HCT116 (cell line): Measurements from ENCODE around the gene SLC22A23. TPM values are rescaled to one million over a fixed set of nuclear protein-coding genes. Genes with fewer than 3 reads are reported as not detected.

Experiments
- ATAC-seq: fragments of 200-7000 bp; cut with Tn5 transposase; 2 replicates; pipeline ENCODE4 v1.9.1; 2020; ENCODE audit warnings: mild to moderate bottlenecking, moderate library complexity
- BruUV-seq: library from RNA; stranded (reverse); fragments of 400-500 nt; replicated peaks from 2 replicates; lab custom pipeline; 2021; lab: Mats Ljungman, UMichigan
- CTCF ChIA-PET: fragments of 300-600 bp; sonication (Branson Sonifier 250); formaldehyde crosslinking; loops from one replicate; lab custom pipeline; 2021; ENCODE audit warnings: antibody characterized with exemption; lab: Charles Lee
- POLR2A ChIA-PET: fragments of 300-600, 350-600 bp; sonication (Branson Sonifier 250); formaldehyde crosslinking; loops from one replicate; lab custom pipeline; 2021; ENCODE audit warnings: antibody characterized with exemption; lab: Charles Lee
- RAD21 ChIA-PET, 2 experiments: fragments of 300-600 bp; sonication (Branson Sonifier 250); formaldehyde crosslinking; loops; one replicate each; lab custom pipeline; 2023; ENCODE audit warnings: low total read pairs in 2 of 2; ENCODE audit not compliant: uncharacterized antibody in 2 of 2, unreplicated experiment in 2 of 2, low non-redundant PET in 1 of 2; lab: Charles Lee
- DNase-seq: peaks from one replicate; pipeline ENCODE4 v3.0.0-alpha.2; 2010; ENCODE audit warnings: low read depth, low spot score
- H2AFZ ChIP-seq: fragments of 200-600 bp; shearing (Covaris generic), sonication (generic); 2 replicates; pipeline ENCODE4 v1.6.1; 2017; ENCODE audit warnings: low read depth, mixed run types, mixed read lengths, antibody characterized with exemption, low read length; ENCODE audit not compliant: poor library complexity, severe bottlenecking
- H3K27ac ChIP-seq: 2 replicates; pipeline ENCODE4 v1.5.1; 2012; ENCODE audit warnings: low read depth, low read length
- H3K27me3 ChIP-seq: fragments of 200-600 bp; sonication (generic); 2 replicates; pipeline ENCODE4 v1.6.1; 2016; ENCODE audit warnings: mixed run types, low read length, mixed read lengths; ENCODE audit not compliant: insufficient read depth
- H3K36me3 ChIP-seq, 2 experiments: fragments of 200-500 bp in 1 of 2; fragments of 200-600 bp in 1 of 2; sonication (Bioruptor generic) in 1 of 2; sonication (generic) in 1 of 2; 2 replicates each; pipeline versions ENCODE4 v1.5.1 to v1.6.1; 2014 to 2016; ENCODE audit warnings: low read length in 2 of 2, inconsistent platforms in 1 of 2, mixed read lengths in 1 of 2, mixed run types in 1 of 2; ENCODE audit not compliant: insufficient read depth in 2 of 2, control insufficient read depth in 1 of 2
- H3K4me1 ChIP-seq, 2 experiments: fragments of 200-600 bp in 1 of 2; sonication (generic) in 1 of 2; 2 replicates each; pipeline versions ENCODE4 v1.5.1 to v1.6.1; 2012 to 2017; ENCODE audit warnings: low read length in 2 of 2, inconsistent platforms in 1 of 2, mild to moderate bottlenecking in 1 of 2, mixed read lengths in 1 of 2, mixed run types in 1 of 2, moderate library complexity in 1 of 2; ENCODE audit not compliant: insufficient read depth in 2 of 2, control insufficient read depth in 1 of 2
- H3K4me2 ChIP-seq: fragments of 200-600 bp; sonication (generic); 2 replicates; pipeline ENCODE4 v1.6.1; 2017; ENCODE audit warnings: mixed run types, low read length, mixed read lengths
- H3K4me3 ChIP-seq, 2 experiments: fragments of 200-600 bp in 1 of 2; sonication (generic) in 1 of 2; replicated peaks in 1 of 2; 2 replicates each; pipeline ENCODE4 v1.5.1; 2011 to 2016; ENCODE audit warnings: low read length in 2 of 2, control low read depth in 1 of 2, low read depth in 1 of 2, mild to moderate bottlenecking in 1 of 2, mixed read lengths in 1 of 2, mixed run types in 1 of 2
- H3K79me2 ChIP-seq: fragments of 200-600 bp; sonication (generic); 2 replicates; pipeline ENCODE4 v1.6.1; 2017; ENCODE audit warnings: mild to moderate bottlenecking, mixed run types, low read length, moderate library complexity, mixed read lengths; ENCODE audit not compliant: insufficient read depth
- H3K9ac ChIP-seq: fragments of 200-600 bp; sonication (generic); 2 replicates; pipeline ENCODE4 v1.6.1; 2016; ENCODE audit warnings: low read length, mixed read lengths
- H3K9me2 ChIP-seq: fragments of 200-600 bp; sonication (generic), shearing (Covaris generic); 2 replicates; pipeline ENCODE4 v1.6.1; 2017; ENCODE audit warnings: mixed run types, mild to moderate bottlenecking, moderate library complexity; ENCODE audit not compliant: insufficient read depth
- H3K9me3 ChIP-seq, 2 experiments: fragments of 200-500 bp in 1 of 2; fragments of 200-600 bp in 1 of 2; sonication (Bioruptor generic) in 1 of 2; sonication (generic) in 1 of 2; 2 replicates each; pipeline ENCODE4 v1.6.1; 2014 to 2017; ENCODE audit warnings: low read length in 2 of 2, mixed read lengths in 2 of 2, inconsistent platforms in 1 of 2, low read depth in 1 of 2, mild to moderate bottlenecking in 1 of 2, mixed run types in 1 of 2, moderate library complexity in 1 of 2; ENCODE audit not compliant: control insufficient read depth in 1 of 2, insufficient read depth in 1 of 2
- H4K20me1 ChIP-seq: fragments of 200-600 bp; sonication (generic), shearing (Covaris generic); 2 replicates; pipeline ENCODE4 v1.6.1; 2017; ENCODE audit warnings: mixed run types, mild to moderate bottlenecking, moderate library complexity; ENCODE audit not compliant: insufficient read depth
- CEBPB ChIP-seq: IDR thresholded peaks from 2 replicates; pipeline ENCODE4 v1.6.1; 2012; ENCODE audit warnings: low read depth
- EGR1 ChIP-seq: IDR thresholded peaks from 2 replicates; pipeline ENCODE4 v1.6.1; 2012; ENCODE audit warnings: low read depth
- ELF1 ChIP-seq: IDR thresholded peaks from 2 replicates; pipeline ENCODE4 v1.6.1; 2012; ENCODE audit warnings: low read depth, borderline replicate concordance
- EZH2 ChIP-seq: fragments of 200-600 bp; sonication (generic); IDR thresholded peaks from 2 replicates; pipeline ENCODE4 v1.6.1; 2017; ENCODE audit warnings: antibody characterized with exemption, mixed run types
- FOSL1 ChIP-seq: IDR thresholded peaks from 2 replicates; pipeline ENCODE4 v1.6.1; 2012; ENCODE audit warnings: low read depth
- JUND ChIP-seq: IDR thresholded peaks from 2 replicates; pipeline ENCODE4 v1.6.1; 2012
- POLR2AphosphoS5 ChIP-seq: IDR thresholded peaks from 2 replicates; pipeline ENCODE4 v1.6.1; 2011; ENCODE audit warnings: mild to moderate bottlenecking, low read depth, low read length, moderate library complexity
- REST ChIP-seq: IDR thresholded peaks from 2 replicates; pipeline ENCODE4 v1.6.1; 2012; ENCODE audit warnings: low read depth
- SRF ChIP-seq: IDR thresholded peaks from 2 replicates; pipeline ENCODE4 v1.6.1; 2012; ENCODE audit warnings: low read depth
- TCF7L2 ChIP-seq: IDR thresholded peaks from 2 replicates; pipeline ENCODE4 v1.7.0; 2011; ENCODE audit warnings: borderline replicate concordance, inconsistent platforms; ENCODE audit not compliant: insufficient read depth, insufficient read length; ENCODE audit errors: extremely low read depth
- YY1 ChIP-seq: IDR thresholded peaks from 2 replicates; pipeline ENCODE4 v1.6.1; 2011; ENCODE audit warnings: low read length, low read depth, moderate library complexity, mild to moderate bottlenecking; ENCODE audit not compliant: insufficient replicate concordance; ENCODE audit errors: extremely low read depth
- ZFX ChIP-seq: fragments of 450-650 bp; IDR thresholded peaks from 2 replicates; pipeline ENCODE4 v1.6.1; 2017
- intact Hi-C: fragments of 100-400 bp; cut with micrococcal nuclease; formaldehyde crosslinking; loops from 2 replicates; pipeline ENCODE4 v1.10.0; 2022
- total RNA-seq: library from RNA; stranded (reverse); gene quantifications from one replicate; pipeline ENCODE4 v1.2.1, GENCODE V29; 2021; ENCODE audit not compliant: unreplicated experiment

SLC22A23 gene
- total RNA-seq, 1 experiment from 2014 or later = 11.5 TPM

- intact Hi-C loops = no loop called here
- POLR2A ChIA-PET = no interaction called here
- CTCF ChIA-PET = interaction anchor here (1.4 kb wide), 1 partner anchor 15 kb away, joined by 3 read pairs; no protein-coding TSS in a partner anchor
- Histone ChIP-seq H3K9ac (no peak overlapping the region), H3K9me3 (no peaks in the 10 kb centered on the region)
- TF ChIP-seq CEBPB = no peak
- no peak for TF ChIP-seq POLR2AphosphoS5
- TF ChIP-seq TCF7L2 = no peak
- no peak for TF ChIP-seq ELF1
- TF ChIP-seq EZH2 = no peak
- TF ChIP-seq ZFX = no peak
- TF ChIP-seq SRF = no peak
- TF ChIP-seq REST = no peak
- no peak for TF ChIP-seq FOSL1
- no peak for TF ChIP-seq EGR1
- TF ChIP-seq JUND = no peak
- no peak for TF ChIP-seq YY1
- TF ChIP-seq, all 23 proteins: peak for 0
- BruUV-seq = no TSS peak
- RAD21 ChIA-PET = no interaction called here
- H3K4me1 ChIP-seq = peaks cover 2 to 19% of the 10 kb centered on the region in 2 experiments; a peak in 3 of 4 replicates
- no peak overlapping the region for H3K4me3 ChIP-seq
- H3K79me2 ChIP-seq = no peaks in the 10 kb centered on the region
- ATAC-seq (no peak), DNase-seq (no peak)
- no peak overlapping the region for H3K4me2 ChIP-seq
- no peak overlapping the region for H3K27ac ChIP-seq
- H2AFZ ChIP-seq = no peak overlapping the region
- no peaks in the 10 kb centered on the region for H3K27me3 ChIP-seq
- no peaks in the 10 kb centered on the region for H3K9me2 ChIP-seq
- H3K36me3 ChIP-seq = no peaks in the 10 kb centered on the region
- no peaks in the 10 kb centered on the region for H4K20me1 ChIP-seq
These were observed 60.2 kb downstream of the SLC22A23 start for GRCh38 chr6:3396503-3397180.
